Activated CD4-positive, alpha-beta memory T cell treated with anti-CD3 and anti-CD28 coated beads for 36 hours (primary cell): ENCODE measurements around the gene HOXA5. TPM values are rescaled to one million over a fixed set of nuclear protein-coding genes. Genes with fewer than 3 reads are reported as not detected.
A peak's percentile ranks its signal among the peaks of the same experiment; 100 is the strongest.

Experiments
- CTCF ChIA-PET: fragments of 350-600 bp; sonication (Branson Sonifier 250); formaldehyde crosslinking; loops from one replicate; lab custom pipeline; 2021; ENCODE audit warnings: antibody characterized with exemption, inconsistent platforms; lab: Charles Lee
- POLR2A ChIA-PET: fragments of 350-600 bp; sonication (Branson Sonifier 250); formaldehyde crosslinking; loops from one replicate; lab custom pipeline; 2021; ENCODE audit warnings: antibody characterized with exemption; lab: Charles Lee
- DNase-seq: peaks from one replicate; pipeline ENCODE4 v3.0.0-alpha.2; 2020
- H3K27ac Mint-ChIP-seq: one replicate; pipeline ENCODE4 v1.8.0; 2021; ENCODE audit warnings: mixed read lengths
- H3K27me3 Mint-ChIP-seq: one replicate; pipeline ENCODE4 v1.8.0; 2021; ENCODE audit warnings: mixed read lengths
- H3K36me3 Mint-ChIP-seq: one replicate; pipeline ENCODE4 v1.8.0; 2021; ENCODE audit warnings: mixed read lengths
- H3K4me1 Mint-ChIP-seq: one replicate; pipeline ENCODE4 v1.8.0; 2021; ENCODE audit warnings: low read depth, mixed read lengths
- H3K4me3 Mint-ChIP-seq: one replicate; pipeline ENCODE4 v1.8.0; 2021; ENCODE audit warnings: mild to moderate bottlenecking, mixed read lengths
- H3K9me3 Mint-ChIP-seq: one replicate; pipeline ENCODE4 v1.8.0; 2021; ENCODE audit warnings: mixed read lengths
- intact Hi-C: fragments of 100-400 bp; cut with micrococcal nuclease; formaldehyde crosslinking; loops from one replicate; pipeline ENCODE4 v1.15.1; 2023
- total RNA-seq, 2 experiments: library from RNA; stranded (reverse); gene quantifications; one replicate each; pipeline ENCODE4 v1.2.3, GENCODE V29; 2021

HOXA5 gene
- total RNA-seq, 2 experiments from 2014 or later, result not detected

DNA sequence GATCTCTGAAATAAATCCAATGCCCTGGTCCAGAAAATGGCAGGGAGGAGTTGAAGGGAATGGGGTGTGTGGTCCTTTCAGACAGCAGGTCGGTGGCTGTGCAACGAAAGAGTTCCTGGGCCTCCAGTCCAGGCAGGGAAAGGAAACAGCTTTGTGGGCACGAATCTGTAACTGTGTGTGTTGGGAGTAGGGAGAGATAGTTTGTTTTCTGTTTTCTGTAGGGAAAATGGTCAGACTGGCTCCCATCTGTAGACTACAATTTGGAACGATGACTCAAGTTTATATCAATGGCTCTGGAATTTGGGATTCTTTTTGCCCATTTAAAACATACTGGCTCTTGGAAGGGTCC is 24.4 kb upstream of the HOXA5 start:
- no peaks in the 10 kb centered on the region for H3K9me3 Mint-ChIP-seq
- intact Hi-C loops, result loop anchor here (2.0 to 5.0 kb wide), 2 partner anchors 31 to 74 kb away; partner anchors contain the start of gene EVX1
- peaks cover 34% of the 10 kb centered on the region for H3K4me1 Mint-ChIP-seq
- CTCF ChIA-PET, result interaction anchor here (0.9 to 1.7 kb wide), 5 partner anchors 8 to 1275 kb away, joined by 3 to 10 read pairs (median 3); no protein-coding TSS in a partner anchor
- no peak for DNase-seq
- no peak overlapping the region for H3K4me3 Mint-ChIP-seq
- H3K27me3 Mint-ChIP-seq, result peaks cover 78% of the 10 kb centered on the region
- POLR2A ChIA-PET, result no interaction called here
- H3K36me3 Mint-ChIP-seq, result peaks cover 3% of the 10 kb centered on the region
- H3K27ac Mint-ChIP-seq, result no peak overlapping the region

DNA sequence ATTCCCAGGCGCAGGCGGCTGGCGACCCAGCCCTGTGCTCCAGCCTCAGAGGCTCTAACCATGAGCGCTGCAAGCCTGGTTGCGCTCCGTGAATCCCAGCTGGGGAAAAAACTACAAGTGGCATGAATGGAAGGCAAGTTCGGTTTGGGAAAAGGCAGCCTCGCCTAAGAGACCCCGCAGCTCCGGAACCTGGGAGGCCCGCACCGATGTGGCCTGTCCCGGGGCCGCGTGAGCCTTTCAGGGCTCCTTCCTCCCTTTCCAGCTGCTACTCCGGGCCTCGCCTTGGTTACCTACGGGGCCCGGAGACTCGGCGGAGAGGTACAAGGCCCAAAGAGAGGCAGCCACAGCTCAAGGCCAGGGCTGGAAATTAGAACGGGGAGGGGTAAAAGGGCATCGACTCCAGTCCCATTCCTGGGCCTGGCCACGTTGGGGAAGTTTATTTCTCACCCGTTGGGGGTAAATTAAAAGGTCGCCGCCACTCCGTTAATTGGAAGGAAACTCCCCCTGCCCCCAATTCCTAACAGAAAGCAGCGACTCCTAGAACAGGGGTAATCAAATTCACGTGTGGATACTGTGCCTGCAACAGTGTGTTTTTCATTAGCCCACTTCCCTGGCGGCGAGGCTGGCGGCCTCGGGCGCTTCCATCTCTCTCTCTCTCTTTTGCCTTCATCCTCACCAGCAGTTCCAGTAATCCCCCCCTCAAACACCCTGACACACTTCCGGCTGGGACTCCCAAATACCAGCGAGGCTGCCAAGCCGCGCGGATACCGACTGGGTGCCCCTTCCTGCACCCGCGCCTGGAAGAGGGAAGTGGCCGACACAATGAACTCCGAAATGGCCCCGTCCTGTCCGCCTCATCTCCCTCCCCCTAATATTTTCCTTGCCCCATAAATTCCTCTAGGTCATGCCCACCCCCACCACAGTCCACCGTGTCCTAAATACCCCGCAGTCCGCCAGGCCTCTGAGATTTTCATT is 23.3 kb upstream of the HOXA5 start:
- H3K27ac Mint-ChIP-seq, result peak overlapping the region; percentile 16
- H3K4me1 Mint-ChIP-seq, result peaks cover 27% of the 10 kb centered on the region
- CTCF ChIA-PET, result interaction anchor here (0.9 to 6.5 kb wide), 4 partner anchors 12 to 19 kb away, joined by 3 to 72 read pairs (median 14); partner anchors contain the start of gene HOXA3
- peak overlapping the region; percentile 47 for H3K4me3 Mint-ChIP-seq
- peaks cover 79% of the 10 kb centered on the region for H3K27me3 Mint-ChIP-seq
- intact Hi-C loops, result loop anchor here (1.0 to 5.0 kb wide), 3 partner anchors 17 to 75 kb away; partner anchors contain the start of gene EVX1
- no peaks in the 10 kb centered on the region for H3K9me3 Mint-ChIP-seq
- POLR2A ChIA-PET, result no interaction called here
- DNase-seq, result no peak
- peaks cover 3% of the 10 kb centered on the region for H3K36me3 Mint-ChIP-seq

DNA sequence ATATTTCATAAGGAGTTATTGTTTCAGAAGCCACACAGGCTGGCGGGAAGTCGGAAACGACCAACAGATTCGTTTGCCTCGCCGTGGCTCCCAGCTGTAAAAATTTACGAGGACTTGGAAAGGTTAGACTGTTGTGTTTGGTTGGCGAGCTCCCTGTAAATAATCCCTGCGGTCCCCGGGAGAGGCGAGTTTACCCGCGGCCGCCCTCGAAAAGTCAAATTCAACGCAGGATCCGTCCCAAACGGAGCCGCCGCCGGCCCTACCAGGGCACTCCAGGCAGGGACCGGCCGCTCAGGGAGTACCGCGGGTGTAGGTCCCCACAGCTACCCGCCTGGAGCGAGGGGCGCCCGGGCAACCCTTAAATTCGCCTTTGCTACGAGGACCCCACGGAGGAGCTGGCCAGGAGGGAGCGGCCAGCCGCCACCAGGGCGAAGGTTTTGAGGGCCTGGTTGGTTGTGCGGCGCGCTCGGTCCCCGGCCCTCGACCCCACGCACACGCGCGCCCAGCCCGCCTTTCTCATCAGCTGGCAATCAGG is 22.6 kb upstream of the HOXA5 start:
- POLR2A ChIA-PET, result no interaction called here
- Mint-ChIP-seq H3K4me1 (peaks cover 25% of the 10 kb centered on the region), H3K27me3 (peaks cover 75% of the 10 kb centered on the region), H3K36me3 (peaks cover 2% of the 10 kb centered on the region), H3K27ac (peak overlapping the region; percentile 66), H3K4me3 (peak overlapping the region; percentile 34), H3K9me3 (no peaks in the 10 kb centered on the region)
- intact Hi-C loops, result loop anchor here (1.0 to 5.0 kb wide), 4 partner anchors 15 to 76 kb away; partner anchors contain the start of gene EVX1
- DNase-seq, result no peak
- CTCF ChIA-PET, result interaction anchor here (0.7 to 6.5 kb wide), 4 partner anchors 13 to 478 kb away, joined by 3 to 72 read pairs (median 14); partner anchors contain the start of gene HOXA3

DNA sequence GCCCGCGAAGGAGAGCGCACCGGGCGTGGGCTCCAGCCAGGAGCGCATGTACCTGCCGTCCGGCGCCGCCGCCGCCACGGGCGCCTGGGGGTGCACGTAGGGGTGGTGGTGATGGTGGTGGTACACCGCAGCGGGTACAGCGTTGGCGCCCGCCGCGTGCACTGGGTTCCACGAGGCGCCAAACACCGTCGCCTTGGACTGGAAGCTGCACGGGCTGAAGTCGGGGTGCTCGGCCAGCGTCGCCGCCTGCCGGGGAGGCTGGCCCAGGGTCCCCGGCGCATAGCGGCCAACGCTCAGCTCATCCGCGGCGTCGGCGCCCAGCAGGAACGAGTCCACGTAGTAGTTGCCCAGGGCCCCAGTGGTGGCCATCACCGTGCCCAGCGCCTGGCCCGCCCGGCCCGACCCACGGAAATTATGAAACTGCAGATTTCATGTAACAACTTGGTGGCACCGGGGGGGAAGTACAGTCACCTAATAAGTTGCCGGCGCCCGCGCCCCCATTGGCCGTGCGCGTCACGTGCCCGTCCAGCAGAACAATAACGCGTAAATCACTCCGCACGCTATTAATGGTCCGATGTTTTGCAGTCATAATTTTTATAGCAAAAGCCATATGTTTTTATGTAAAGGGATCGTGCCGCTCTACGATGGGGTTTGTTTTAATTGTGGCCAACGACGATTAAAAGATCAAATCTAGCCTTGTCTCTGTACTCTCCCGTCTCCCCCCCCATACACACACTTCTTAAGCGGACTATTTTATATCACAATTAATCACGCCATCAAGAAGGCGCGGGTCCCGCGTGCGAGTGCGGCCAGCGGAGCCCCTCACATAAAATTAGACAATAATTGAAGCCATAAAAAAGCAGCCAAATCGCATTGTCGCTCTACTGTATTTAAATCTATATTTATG is 21.9 kb upstream of the HOXA5 start, which contains the start of gene HOXA9:
HOXA9 (minus strand) TSS at position 449 of the 907 bp plus-strand sequence; CDS start at position 369, 80 bp downstream.
- Mint-ChIP-seq H3K36me3 (peaks cover 2% of the 10 kb centered on the region), H3K27ac (peak within 1 kb of the TSS; percentile 66), H3K4me3 (peak within 1 kb of the TSS; percentile 34), H3K9me3 (no peaks in the 10 kb centered on the region), H3K4me1 (peaks cover 28% of the 10 kb centered on the region), H3K27me3 (peaks cover 73% of the 10 kb centered on the region)
- ChIA-PET CTCF (interaction anchor here (0.7 to 6.5 kb wide), 4 partner anchors 14 to 478 kb away, joined by 3 to 72 read pairs (median 14); partner anchors contain the start of gene HOXA3), POLR2A (no interaction called here)
- intact Hi-C loops, result loop anchor here (2.0 to 5.0 kb wide), 2 partner anchors 15 to 77 kb away; partner anchors contain the start of gene EVX1
- DNase-seq, result no peak

DNA sequence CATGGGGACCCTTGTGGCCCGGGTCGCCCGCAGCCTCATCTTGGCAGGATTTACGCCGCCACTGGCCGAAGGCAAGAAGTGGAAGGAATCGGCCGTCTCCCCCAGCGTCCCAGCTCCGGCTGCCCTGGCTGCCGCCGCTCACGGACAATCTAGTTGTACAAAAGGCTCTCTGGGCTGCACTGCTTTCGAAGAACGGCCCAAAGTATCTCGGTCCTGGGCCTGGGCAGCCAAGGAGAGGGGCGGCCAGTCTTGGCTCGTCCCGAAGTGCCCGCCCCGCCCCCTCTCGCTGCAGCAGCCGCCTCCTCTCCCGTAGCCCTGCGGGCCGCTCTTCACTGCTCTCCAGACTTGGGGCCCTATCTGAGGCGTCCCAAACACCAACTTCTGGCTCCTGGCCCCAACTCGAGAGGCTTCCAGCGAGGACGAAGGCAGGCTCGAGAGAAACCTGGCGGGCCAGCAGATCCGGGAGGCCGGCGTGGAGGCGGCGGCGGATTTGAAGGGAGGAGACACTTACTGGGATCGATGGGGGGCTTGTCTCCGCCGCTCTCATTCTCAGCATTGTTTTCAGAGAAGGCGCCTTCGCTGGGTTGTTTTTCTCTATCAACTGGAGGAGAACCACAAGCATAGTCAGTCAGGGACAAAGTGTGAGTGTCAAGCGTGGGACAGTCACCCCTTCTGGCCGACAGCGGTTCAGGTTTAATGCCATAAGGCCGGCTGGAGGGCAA is 21.0 kb upstream of the HOXA5 start:
- Mint-ChIP-seq H3K27me3 (peaks cover 77% of the 10 kb centered on the region), H3K4me1 (peaks cover 26% of the 10 kb centered on the region), H3K4me3 (peak overlapping the region; percentile 20), H3K9me3 (no peaks in the 10 kb centered on the region), H3K36me3 (peaks cover 2% of the 10 kb centered on the region), H3K27ac (peak overlapping the region; percentile 51)
- POLR2A ChIA-PET, result no interaction called here
- intact Hi-C loops, result loop anchor here (2.0 to 5.0 kb wide), 5 partner anchors 14 to 1302 kb away; partner anchors contain the start of genes EVX1 and HOXA1
- CTCF ChIA-PET, result interaction anchor here (2.0 to 6.5 kb wide), 3 partner anchors 14 to 31 kb away, joined by 5 to 72 read pairs (median 22); partner anchors contain the start of gene HOXA3
- no peak for DNase-seq

DNA sequence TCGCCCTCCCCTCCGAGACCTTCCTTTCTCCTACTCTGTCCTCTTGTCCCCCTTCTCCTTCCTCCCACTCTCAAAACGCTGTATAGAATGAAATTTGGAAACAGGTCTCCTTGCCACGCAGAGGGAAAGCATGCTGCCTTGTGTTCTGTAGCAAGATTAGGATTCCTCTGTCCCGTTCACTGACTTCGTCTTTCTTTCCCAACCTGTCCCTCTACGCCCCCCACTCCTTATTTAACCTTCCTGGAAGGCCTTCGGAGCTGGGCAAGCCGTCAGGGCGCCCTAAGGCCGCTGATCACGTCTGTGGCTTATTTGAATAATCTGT is 20.5 kb upstream of the HOXA5 start:
- intact Hi-C loops, result loop anchor here (2.0 to 5.0 kb wide), 4 partner anchors 13 to 1302 kb away; partner anchors contain the start of gene HOXA1
- H3K4me3 Mint-ChIP-seq, result no peak overlapping the region
- H3K27ac Mint-ChIP-seq, result peak overlapping the region; percentile 21
- H3K4me1 Mint-ChIP-seq, result peaks cover 25% of the 10 kb centered on the region
- no peaks in the 10 kb centered on the region for H3K9me3 Mint-ChIP-seq
- peaks cover 80% of the 10 kb centered on the region for H3K27me3 Mint-ChIP-seq
- no peak for DNase-seq
- ChIA-PET POLR2A (no interaction called here), CTCF (interaction anchor here (2.0 to 6.5 kb wide), 3 partner anchors 14 to 32 kb away, joined by 5 to 72 read pairs (median 22); partner anchors contain the start of gene HOXA3)
- peaks cover 2% of the 10 kb centered on the region for H3K36me3 Mint-ChIP-seq

DNA sequence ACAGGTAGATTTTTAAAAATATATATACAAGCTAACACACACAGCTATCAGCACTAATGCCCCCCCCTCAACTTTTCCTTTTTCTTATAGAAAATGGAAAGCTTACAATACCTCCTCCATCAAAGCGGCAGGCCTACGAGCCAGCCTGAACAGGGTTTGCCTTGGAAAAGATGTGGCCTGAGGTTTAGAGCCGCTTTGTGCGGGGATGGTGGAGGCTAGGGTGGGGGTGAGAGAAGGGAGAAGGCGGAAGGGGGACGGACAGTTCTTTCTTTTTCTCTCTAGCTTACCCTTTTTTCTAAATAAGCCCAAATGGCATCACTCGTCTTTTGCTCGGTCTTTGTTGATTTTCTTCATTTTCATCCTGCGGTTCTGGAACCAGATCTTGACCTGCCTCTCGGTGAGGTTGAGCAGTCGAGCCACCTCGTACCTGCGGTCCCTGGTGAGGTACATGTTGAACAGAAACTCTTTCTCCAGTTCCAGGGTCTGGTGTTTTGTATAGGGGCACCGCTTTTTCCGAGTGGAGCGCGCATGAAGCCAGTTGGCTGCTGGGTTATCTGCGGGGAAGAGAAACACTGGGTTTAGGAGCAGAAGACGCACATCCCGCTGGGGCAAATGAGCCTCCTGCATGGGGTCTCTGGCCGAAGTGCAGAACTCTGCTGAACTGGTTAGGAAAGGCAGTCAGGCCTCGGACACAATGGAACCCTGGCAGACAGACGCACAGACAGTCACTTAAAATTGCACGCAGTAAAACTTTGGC is 20.0 kb upstream of the HOXA5 start:
- Mint-ChIP-seq H3K27ac (no peak overlapping the region), H3K4me3 (no peak overlapping the region), H3K9me3 (no peaks in the 10 kb centered on the region), H3K4me1 (peaks cover 24% of the 10 kb centered on the region), H3K27me3 (peaks cover 80% of the 10 kb centered on the region), H3K36me3 (no peaks in the 10 kb centered on the region)
- intact Hi-C loops, result loop anchor here (2.0 to 5.0 kb wide), 4 partner anchors 13 to 1301 kb away; partner anchors contain the start of gene HOXA1
- ChIA-PET POLR2A (no interaction called here), CTCF (interaction anchor here (1.2 to 6.5 kb wide), 4 partner anchors 13 to 1271 kb away, joined by 4 to 72 read pairs (median 14); partner anchors contain the start of gene HOXA3)
- no peak for DNase-seq

DNA sequence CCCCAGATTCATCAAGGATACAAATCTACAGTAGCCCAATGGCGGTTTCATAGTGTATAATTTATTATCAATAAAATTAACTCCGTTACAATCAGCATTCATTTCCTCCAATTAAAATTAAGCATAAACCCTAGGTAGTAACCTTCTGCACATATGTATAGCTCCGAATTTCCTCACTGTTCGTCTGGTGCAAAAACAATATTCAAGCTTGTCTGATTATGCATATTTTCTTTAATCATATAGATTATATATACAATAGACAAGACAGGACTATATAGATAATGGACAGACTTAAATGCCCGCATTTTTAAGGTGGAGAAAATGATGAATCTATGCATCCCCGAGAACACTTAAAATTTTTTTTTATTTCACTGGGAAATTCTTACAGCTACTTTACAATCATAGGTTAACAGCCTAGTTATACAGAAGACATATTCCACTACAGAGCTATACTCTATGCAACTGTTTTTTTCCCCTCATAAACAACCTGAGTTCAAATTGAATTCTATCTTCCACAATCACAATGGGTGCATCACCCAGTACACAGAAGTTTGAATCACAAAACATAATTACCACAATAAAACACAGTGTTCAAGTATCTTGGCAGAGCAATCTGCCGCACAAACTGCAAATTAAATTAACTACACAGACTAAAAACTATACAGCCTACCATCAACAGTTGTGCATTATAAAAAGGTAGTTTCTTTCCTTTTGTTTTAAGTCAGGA is 19.2 kb upstream of the HOXA5 start:
- Mint-ChIP-seq H3K36me3 (peaks cover under 1% of the 10 kb centered on the region), H3K27me3 (peaks cover 80% of the 10 kb centered on the region), H3K27ac (no peak overlapping the region), H3K4me3 (no peak overlapping the region), H3K9me3 (no peaks in the 10 kb centered on the region), H3K4me1 (peaks cover 24% of the 10 kb centered on the region)
- ChIA-PET POLR2A (no interaction called here), CTCF (interaction anchor here (0.9 to 6.5 kb wide), 8 partner anchors 12 to 1270 kb away, joined by 4 to 72 read pairs (median 10); partner anchors contain the start of genes HOXA1 and HOXA3)
- DNase-seq, result no peak
- intact Hi-C loops, result loop anchor here (5.0 kb wide), 3 partner anchors 65 to 1300 kb away; partner anchors contain the start of gene HOXA1

DNA sequence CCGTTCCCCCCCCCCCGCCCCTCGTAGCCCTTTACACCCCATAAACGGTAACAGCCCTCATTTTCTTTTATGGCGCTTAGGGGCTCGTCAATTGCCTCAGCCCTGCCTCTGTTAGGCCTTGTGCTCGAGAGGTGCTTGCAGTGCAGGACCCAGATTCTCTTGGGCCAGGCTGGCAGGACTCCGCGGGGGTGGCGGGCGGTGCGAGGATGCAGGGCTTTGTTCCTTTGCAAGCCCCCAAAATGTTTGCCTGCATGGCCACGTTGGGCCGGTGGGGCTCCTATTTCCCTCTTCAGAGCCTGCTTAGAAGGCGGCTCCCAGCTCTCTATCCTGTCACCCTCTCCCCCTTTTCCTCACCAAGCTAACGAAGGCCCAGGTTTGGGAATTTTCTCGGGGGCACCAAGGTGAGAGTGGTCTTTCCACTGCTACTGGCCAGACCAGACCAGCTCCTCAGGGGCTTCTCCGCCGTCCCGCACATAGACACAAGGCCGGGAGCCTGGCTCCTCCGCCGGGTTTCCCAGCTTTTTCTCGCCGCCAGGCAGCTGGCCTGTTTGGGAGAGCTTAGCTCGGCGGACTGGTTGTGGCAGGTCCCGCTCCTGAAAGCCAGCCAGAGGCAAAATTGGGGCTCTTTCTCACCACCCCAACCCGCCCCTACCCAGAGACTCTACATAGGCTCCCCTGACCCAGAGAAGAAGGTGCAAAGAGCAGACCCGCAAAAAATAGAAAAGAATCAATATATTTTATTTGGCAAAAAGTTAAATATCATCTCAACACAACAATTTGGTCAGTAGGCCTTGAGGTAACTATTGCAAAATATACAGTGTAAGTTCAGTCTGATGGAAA is 18.5 kb upstream of the HOXA5 start:
- ChIA-PET CTCF (interaction anchor here (0.9 to 6.5 kb wide), 23 partner anchors 8 to 1070 kb away, joined by 3 to 72 read pairs (median 5); partner anchors contain the start of genes EVX1, HOXA1, HOXA11 and HOXA3), POLR2A (no interaction called here)
- Mint-ChIP-seq H3K9me3 (no peaks in the 10 kb centered on the region), H3K27ac (no peak overlapping the region), H3K27me3 (peaks cover 82% of the 10 kb centered on the region), H3K36me3 (peaks cover 2% of the 10 kb centered on the region), H3K4me1 (peaks cover 26% of the 10 kb centered on the region), H3K4me3 (no peak overlapping the region)
- DNase-seq, result no peak
- intact Hi-C loops, result loop anchor here (1.0 to 5.0 kb wide), 7 partner anchors 65 to 1300 kb away; partner anchors contain the start of gene HOXA1
